SK-N-SH treated with all-trans-retinoic acid at 6 μM for 48 hours (cell line): ENCODE results near the gene LINGO3.

Experiments
- ARNTL ChIP-seq: fragments of 450-650 bp; formaldehyde crosslinking; IDR thresholded peaks from 2 replicates; pipeline ENCODE4 v1.5.0; 2020; ENCODE audit warnings: low read depth, mild to moderate bottlenecking, moderate library complexity, borderline replicate concordance
- CSDC2 ChIP-seq: fragments of 250-450 bp; sonication (Bioruptor Pico); IDR thresholded peaks from 2 replicates; pipeline ENCODE4 v1.5.0; 2020; ENCODE audit warnings: mild to moderate bottlenecking, moderate library complexity
- CSRNP3 ChIP-seq: fragments of 250-450 bp; sonication (Bioruptor Pico); IDR thresholded peaks from 2 replicates; pipeline ENCODE4 v1.5.1; 2021; ENCODE audit warnings: mild to moderate bottlenecking, moderate library complexity
- ISL1 ChIP-seq: fragments of 250-450 bp; sonication (Bioruptor Pico); IDR thresholded peaks from 2 replicates; pipeline ENCODE4 v2.1.2; 2022; ENCODE audit warnings: mild to moderate bottlenecking, moderate library complexity
- OSR1 ChIP-seq: fragments of 250-450 bp; sonication (Bioruptor Pico); IDR thresholded peaks from 2 replicates; pipeline ENCODE4 v1.8.0; 2022; ENCODE audit warnings: moderate library complexity, mild to moderate bottlenecking, inconsistent platforms
- POU6F1 ChIP-seq: fragments of 250-450 bp; sonication (Bioruptor Pico); IDR thresholded peaks from 2 replicates; pipeline ENCODE4 v1.8.0; 2021; ENCODE audit warnings: low read depth, mild to moderate bottlenecking, moderate library complexity, borderline replicate concordance
- PPARA ChIP-seq: fragments of 250-450 bp; sonication (Bioruptor Pico); IDR thresholded peaks from 2 replicates; pipeline ENCODE4 v1.5.0; 2020; ENCODE audit warnings: mild to moderate bottlenecking, borderline replicate concordance
- TCF4 ChIP-seq: fragments of 250-450 bp; sonication (Bioruptor Pico); IDR thresholded peaks from 2 replicates; pipeline ENCODE4 v1.8.0; 2021; ENCODE audit warnings: mild to moderate bottlenecking, moderate library complexity, borderline replicate concordance
- TOX ChIP-seq: fragments of 250-450 bp; sonication (Bioruptor Pico); IDR thresholded peaks from 2 replicates; pipeline ENCODE4 v1.8.0; 2021; ENCODE audit warnings: mild to moderate bottlenecking, moderate library complexity, borderline replicate concordance
- ZFP3 ChIP-seq: fragments of 250-450 bp; sonication (Bioruptor Pico); IDR thresholded peaks from 2 replicates; pipeline ENCODE4 v1.5.0; 2020; ENCODE audit warnings: mild to moderate bottlenecking, moderate library complexity
- TF ChIP-seq, protein P1 (sequence below): fragments of 250-450 bp; sonication (Bioruptor Pico); IDR thresholded peaks from 2 replicates; pipeline ENCODE4 v1.8.0; 2020; ENCODE audit warnings: mild to moderate bottlenecking, moderate library complexity, borderline replicate concordance

GRCh38 chr19:2278459-2279158 is 29.3 kb downstream of the LINGO3 start:
- TF ChIP-seq, protein P1, sequence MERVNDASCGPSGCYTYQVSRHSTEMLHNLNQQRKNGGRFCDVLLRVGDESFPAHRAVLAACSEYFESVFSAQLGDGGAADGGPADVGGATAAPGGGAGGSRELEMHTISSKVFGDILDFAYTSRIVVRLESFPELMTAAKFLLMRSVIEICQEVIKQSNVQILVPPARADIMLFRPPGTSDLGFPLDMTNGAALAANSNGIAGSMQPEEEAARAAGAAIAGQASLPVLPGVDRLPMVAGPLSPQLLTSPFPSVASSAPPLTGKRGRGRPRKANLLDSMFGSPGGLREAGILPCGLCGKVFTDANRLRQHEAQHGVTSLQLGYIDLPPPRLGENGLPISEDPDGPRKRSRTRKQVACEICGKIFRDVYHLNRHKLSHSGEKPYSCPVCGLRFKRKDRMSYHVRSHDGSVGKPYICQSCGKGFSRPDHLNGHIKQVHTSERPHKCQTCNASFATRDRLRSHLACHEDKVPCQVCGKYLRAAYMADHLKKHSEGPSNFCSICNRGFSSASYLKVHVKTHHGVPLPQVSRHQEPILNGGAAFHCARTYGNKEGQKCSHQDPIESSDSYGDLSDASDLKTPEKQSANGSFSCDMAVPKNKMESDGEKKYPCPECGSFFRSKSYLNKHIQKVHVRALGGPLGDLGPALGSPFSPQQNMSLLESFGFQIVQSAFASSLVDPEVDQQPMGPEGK = no peak
- TF ChIP-seq CSRNP3 (CRISPR knock-in tag) = no peak
- TF ChIP-seq CSDC2 (CRISPR knock-in tag) = no peak
- TF ChIP-seq ARNTL (CRISPR knock-in tag) = no peak
- TF ChIP-seq TOX (CRISPR knock-in tag) = no peak
- TF ChIP-seq ISL1 (CRISPR knock-in tag) = no peak
- no peak for TF ChIP-seq TCF4 (CRISPR knock-in tag)
- TF ChIP-seq PPARA (CRISPR knock-in tag) = no peak
- no peak for TF ChIP-seq OSR1 (CRISPR knock-in tag)
- TF ChIP-seq ZFP3 (CRISPR knock-in tag) = no peak
- no peak for TF ChIP-seq POU6F1 (CRISPR knock-in tag)
